Fibroblast of the aortic adventitia (primary cell): Measurements from ENCODE around the gene MYCBPAP. TPM values are rescaled to one million over a fixed set of nuclear protein-coding genes. Genes with fewer than 3 reads are reported as not detected.

Source experiments
- DNase-seq: peaks from one replicate; pipeline ENCODE4 v3.0.0-alpha.2; 2010; ENCODE audit warnings: low read depth
- H3K4me3 ChIP-seq: 2 replicates; pipeline ENCODE4 v1.5.1; 2011; ENCODE audit warnings: low read depth, mild to moderate bottlenecking, control low read depth, low read length, moderate library complexity
- total RNA-seq: library from RNA; depleted of rRNA; stranded (reverse); fragments of >200 nt; gene quantifications from 2 replicates; pipeline ENCODE4 v1.2.3, GENCODE V29; 2012; ENCODE audit warnings: low replicate concordance
- TF ChIP-seq, protein P1 (sequence below): IDR thresholded peaks from 2 replicates; pipeline ENCODE4 v1.5.1; 2011; ENCODE audit warnings: mild to moderate bottlenecking, low read length, control low read depth, inconsistent platforms; ENCODE audit not compliant: insufficient read depth

Gene MYCBPAP
- total RNA-seq, 1 donor: 0.99 TPM

DNA sequence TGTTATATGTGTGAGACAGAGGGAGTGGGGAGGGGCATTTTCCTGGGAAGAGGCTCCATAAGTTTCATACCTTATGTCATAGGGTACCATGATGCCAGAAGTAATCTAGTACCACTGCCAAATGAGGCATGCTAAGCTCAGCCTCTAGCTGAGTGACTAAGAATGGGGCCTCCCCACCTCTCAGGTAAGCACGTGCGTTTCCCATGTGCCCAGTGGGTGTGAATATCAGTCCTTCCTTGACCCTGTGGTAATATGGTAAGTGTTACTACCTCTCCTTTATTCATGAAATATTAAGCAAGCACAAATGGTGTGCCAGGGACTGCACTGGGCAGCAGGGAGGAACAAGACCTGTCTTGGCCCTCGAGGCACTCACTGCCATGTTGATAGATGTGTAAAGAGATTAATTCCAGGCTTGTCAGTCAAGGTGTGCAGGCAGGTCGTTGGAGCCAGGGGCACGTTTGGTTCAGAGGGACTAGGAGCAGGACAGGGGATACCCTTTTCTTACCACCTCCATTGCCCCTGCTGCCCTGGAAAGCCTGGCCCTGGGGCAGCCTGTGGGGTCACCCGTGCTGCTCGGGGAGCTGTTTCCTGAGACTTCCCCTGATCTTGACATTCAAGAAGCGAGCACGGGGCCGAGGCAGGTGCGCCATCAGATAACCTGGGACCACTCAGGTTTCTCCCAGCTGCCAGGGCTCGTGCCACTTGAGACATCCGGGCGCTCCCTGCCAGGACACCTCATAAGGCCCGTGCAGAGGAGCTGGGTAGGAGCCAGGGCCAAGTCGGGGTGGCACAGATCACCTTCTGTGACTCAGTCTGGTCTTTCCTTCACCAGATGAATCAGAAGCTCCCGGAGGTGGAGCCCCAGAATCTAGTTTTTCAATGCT is 20.8 kb upstream of the MYCBPAP start:
- DNase-seq: no peak
- no peak overlapping the region for H3K4me3 ChIP-seq
- TF ChIP-seq, protein P1, sequence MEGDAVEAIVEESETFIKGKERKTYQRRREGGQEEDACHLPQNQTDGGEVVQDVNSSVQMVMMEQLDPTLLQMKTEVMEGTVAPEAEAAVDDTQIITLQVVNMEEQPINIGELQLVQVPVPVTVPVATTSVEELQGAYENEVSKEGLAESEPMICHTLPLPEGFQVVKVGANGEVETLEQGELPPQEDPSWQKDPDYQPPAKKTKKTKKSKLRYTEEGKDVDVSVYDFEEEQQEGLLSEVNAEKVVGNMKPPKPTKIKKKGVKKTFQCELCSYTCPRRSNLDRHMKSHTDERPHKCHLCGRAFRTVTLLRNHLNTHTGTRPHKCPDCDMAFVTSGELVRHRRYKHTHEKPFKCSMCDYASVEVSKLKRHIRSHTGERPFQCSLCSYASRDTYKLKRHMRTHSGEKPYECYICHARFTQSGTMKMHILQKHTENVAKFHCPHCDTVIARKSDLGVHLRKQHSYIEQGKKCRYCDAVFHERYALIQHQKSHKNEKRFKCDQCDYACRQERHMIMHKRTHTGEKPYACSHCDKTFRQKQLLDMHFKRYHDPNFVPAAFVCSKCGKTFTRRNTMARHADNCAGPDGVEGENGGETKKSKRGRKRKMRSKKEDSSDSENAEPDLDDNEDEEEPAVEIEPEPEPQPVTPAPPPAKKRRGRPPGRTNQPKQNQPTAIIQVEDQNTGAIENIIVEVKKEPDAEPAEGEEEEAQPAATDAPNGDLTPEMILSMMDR: no peak

DNA sequence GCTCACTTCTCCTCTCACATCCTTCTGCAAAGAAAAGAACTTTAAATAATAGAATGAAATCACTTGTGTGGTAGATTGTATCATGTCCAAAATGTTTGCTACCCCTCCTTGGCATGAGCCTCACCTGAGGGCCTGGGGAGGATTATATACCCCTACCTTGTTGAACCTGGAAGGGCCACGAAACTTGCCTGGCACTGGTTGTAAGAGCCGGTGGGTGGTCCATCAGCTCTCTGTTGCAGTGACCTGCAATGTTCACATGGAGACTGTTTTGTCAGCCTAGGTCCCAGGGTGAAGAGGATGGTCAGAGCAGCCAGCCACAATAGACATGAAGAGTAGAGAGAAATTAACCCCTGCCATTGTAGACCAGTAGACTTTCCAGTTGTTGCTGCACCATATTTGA is 19.4 kb upstream of the MYCBPAP start:
- no peak for DNase-seq
- H3K4me3 ChIP-seq: no peak overlapping the region
- TF ChIP-seq, protein P1: no peak

DNA sequence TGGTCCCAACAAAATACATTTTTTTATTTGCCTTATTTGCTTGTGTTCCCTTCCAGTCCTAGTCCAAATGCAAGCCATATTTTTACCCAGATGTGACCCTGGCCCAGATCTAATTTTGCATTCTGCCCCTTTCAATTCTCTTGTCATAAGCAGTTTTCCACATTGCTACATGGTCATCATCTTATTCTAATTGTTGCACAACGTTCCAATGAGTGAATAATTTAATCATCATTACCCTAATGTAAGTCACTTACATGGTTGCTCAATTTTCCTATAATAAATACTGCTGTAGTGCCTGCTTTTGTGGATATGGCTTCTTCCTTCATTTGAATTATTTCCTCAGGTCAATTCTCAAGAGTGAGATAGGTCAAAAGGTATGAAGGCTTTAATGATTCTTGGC is 16.7 kb upstream of the MYCBPAP start:
- H3K4me3 ChIP-seq: no peak overlapping the region
- TF ChIP-seq, protein P1: no peak
- DNase-seq: no peak

DNA sequence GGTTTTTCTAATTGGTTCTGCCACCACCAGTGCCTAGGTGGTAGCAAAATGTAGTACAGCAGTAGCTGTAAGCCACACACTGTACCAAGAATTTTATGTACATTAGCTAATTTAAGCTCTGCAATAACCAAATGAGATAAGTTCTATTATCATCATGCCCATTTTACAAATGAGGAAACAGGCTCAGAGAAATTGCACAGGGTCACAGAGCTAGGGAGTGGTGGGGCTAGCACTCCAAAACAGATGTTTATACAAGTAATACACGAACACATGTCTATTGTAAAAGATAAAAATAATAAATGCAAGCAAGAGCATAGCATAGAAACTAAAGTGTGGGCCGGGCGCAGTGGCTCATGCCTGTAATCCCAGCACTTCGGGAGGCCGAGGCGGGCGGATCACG is 16.0 kb upstream of the MYCBPAP start:
- TF ChIP-seq, protein P1: no peak
- H3K4me3 ChIP-seq: no peak overlapping the region
- no peak for DNase-seq

DNA sequence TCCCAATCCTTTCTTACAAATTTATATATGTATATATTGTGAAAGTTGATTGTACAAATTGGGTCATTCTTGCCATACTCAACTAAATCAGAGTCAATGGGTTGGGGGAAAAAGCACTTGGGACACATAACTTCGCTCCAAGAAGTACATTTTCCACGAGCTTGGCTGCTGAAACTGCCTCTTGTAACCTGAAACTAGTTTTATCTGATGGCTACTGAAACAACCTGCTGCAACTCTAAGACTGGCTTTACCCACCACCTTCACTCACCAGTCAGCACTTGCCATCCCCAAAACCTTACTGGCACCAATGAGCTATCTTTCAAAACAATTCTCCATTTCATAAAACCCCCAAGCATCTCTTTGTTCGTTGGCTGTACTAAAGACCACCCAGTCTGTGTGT is 14.5 kb upstream of the MYCBPAP start:
- DNase-seq: no peak
- TF ChIP-seq, protein P1: no peak

DNA sequence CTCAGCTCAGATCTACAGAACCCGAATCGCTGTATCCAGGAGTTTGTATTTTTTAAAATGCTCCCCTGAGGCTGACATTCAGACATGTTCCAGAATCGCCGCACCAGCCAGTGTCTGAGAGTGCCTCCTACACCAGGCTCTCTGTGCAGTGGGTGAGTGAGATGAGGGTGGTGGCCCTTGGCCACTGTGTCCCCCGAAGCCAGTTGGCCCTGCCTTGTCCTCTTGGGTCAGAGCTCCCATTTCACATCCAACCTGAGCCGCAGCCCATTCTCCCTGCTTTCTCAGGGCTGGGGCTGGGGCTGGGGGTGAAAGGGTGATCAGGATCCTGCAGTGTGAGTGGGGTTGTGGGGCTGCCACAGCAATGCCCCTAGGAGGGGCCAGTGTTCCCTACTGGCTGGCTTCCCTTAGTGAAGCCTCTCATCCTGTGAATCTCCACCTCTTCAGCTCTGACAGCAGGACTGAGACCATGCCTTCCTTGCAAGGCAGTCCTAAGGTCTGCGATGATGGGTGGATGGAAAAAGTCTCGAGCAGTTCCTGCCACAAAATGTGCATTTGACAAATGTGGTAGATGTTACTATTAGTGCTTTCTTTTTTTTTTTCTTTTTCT is 12.9 kb upstream of the MYCBPAP start:
- no peak overlapping the region for H3K4me3 ChIP-seq
- DNase-seq: no peak

More for the DNA sequence above, 14.5 kb upstream of the MYCBPAP start:
- H3K4me3 ChIP-seq: no peak overlapping the region

More for the DNA sequence above, 12.9 kb upstream of the MYCBPAP start:
- TF ChIP-seq, protein P1: no peak
